ENCODE results near the gene MAGEF1. TPM values are rescaled to one million over a fixed set of nuclear protein-coding genes. Genes with fewer than 3 reads are reported as not detected.
A peak's percentile ranks its signal among the peaks of the same experiment; 100 is the strongest.

Gene MAGEF1
- total RNA-seq, 4 donors from 2014 or later, result 4.2 to 22.5 (median 16.0) TPM

GRCh38 chr3:184728010-184728527, 16.2 kb upstream of the MAGEF1 start:
- 66 to 75% methylated on average over 6 of the region's 6 CpGs for WGBS, 2 donors (ENCODE audit: low coverage in 1 of 2)
- H3K4me3 ChIP-seq, result no peak overlapping the region
- in situ Hi-C loops (cut with MboI; ENCODE audit: low pct_ligation_motif_present in 1 of 4, low pct_unique_long_range_greater_than_20kb in 1 of 4, low sequenced_read_pairs in 3 of 4), result no loop called here
- TF ChIP-seq EP300 (IDR thresholded peaks at IDR 0.05; ENCODE audit: low read depth) (no peak), POLR2A (IDR thresholded peaks at IDR 0.05) (no peak), POLR2AphosphoS5 (IDR thresholded peaks at IDR 0.05) (no peak), CTCF (IDR thresholded peaks at IDR 0.05) (no peak)
- no peak overlapping the region for H3K27ac ChIP-seq
- no peaks in the 10 kb centered on the region for H3K4me1 ChIP-seq
- H3K9me3 ChIP-seq, result no peaks in the 10 kb centered on the region
- intact Hi-C loops (cut with DNase I; ENCODE audit: low total_unique reads), result loop anchor here (2.0 to 5.0 kb wide), 2 partner anchors 31 to 49 kb away; no protein-coding TSS in a partner anchor
- H3K36me3 ChIP-seq, result no peaks in the 10 kb centered on the region
- no peaks in the 10 kb centered on the region for H3K27me3 ChIP-seq
- DNase-seq, result no peak

DNA sequence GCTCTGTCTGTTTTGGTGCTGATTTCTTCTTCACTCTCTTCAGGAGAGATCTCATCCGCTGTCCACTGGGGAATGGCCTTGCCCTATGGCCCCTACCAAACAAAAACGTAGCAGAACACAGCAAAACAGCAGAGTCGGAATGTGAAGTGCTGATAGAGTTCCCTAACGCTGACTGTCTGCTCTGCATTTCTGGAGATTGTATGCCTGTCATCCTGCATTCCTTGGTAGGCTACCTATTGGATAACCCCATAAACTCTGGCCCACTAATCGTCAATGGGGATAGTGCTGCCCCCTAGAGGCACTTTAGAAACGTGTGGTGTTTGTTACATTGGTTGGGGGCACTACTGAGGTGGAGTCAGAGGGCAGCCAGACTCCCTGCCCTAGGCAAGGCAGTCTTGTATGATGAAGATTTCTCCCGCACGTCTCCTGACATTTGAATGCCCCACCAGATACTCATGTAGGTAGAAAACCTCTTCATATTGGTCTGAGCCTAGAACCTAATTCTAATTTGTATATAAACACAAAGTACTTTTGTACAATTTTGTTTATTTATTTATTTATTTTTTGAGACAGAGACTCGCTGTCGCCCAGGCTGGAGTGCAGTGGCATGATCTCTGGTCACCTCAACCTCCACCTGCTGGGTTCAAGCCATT, 15.6 kb upstream of the MAGEF1 start:
- Histone ChIP-seq H3K36me3 (no peaks in the 10 kb centered on the region), H3K27ac (no peak overlapping the region), H3K9me3 (no peaks in the 10 kb centered on the region), H3K27me3 (no peaks in the 10 kb centered on the region), H3K4me3 (no peak overlapping the region), H3K4me1 (no peaks in the 10 kb centered on the region)
- intact Hi-C loops (cut with DNase I; ENCODE audit: low total_unique reads) (loop anchor here (1.0 to 5.0 kb wide), 3 partner anchors 31 to 166 kb away; partner anchors contain the start of gene EPHB3), in situ Hi-C loops (cut with MboI; ENCODE audit: low pct_ligation_motif_present in 1 of 4, low pct_unique_long_range_greater_than_20kb in 1 of 4, low sequenced_read_pairs in 3 of 4) (no loop called here)
- TF ChIP-seq CTCF (IDR thresholded peaks at IDR 0.05) (peak; percentile 68 to 74 (median 72)), POLR2A (IDR thresholded peaks at IDR 0.05) (no peak), EP300 (IDR thresholded peaks at IDR 0.05; ENCODE audit: low read depth) (no peak), POLR2AphosphoS5 (IDR thresholded peaks at IDR 0.05) (no peak)
- DNase-seq, result peak; percentile 65
- 35 to 38% methylated on average over 6 to 10 of the region's 10 CpGs for WGBS, 2 donors (ENCODE audit: low coverage in 1 of 2)

- H3K27me3 ChIP-seq, result no peaks in the 10 kb centered on the region
- intact Hi-C loops (cut with DNase I; ENCODE audit: low total_unique reads), result loop anchor here (5.0 kb wide), 1 partner anchor 51 kb away; no protein-coding TSS in a partner anchor
- no peaks in the 10 kb centered on the region for H3K36me3 ChIP-seq
- TF ChIP-seq POLR2AphosphoS5 (IDR thresholded peaks at IDR 0.05) (no peak), EP300 (IDR thresholded peaks at IDR 0.05; ENCODE audit: low read depth) (no peak), CTCF (IDR thresholded peaks at IDR 0.05) (no peak), POLR2A (IDR thresholded peaks at IDR 0.05) (no peak)
- DNase-seq, result no peak
- H3K27ac ChIP-seq, result no peak overlapping the region
- no peak overlapping the region for H3K4me3 ChIP-seq
- 0 to 73% methylated on average over 1 to 4 of the region's 4 CpGs for WGBS, 2 donors (ENCODE audit: low coverage in 1 of 2)
- no peaks in the 10 kb centered on the region for H3K9me3 ChIP-seq
- H3K4me1 ChIP-seq, result no peaks in the 10 kb centered on the region
- in situ Hi-C loops (cut with MboI; ENCODE audit: low pct_ligation_motif_present in 1 of 4, low pct_unique_long_range_greater_than_20kb in 1 of 4, low sequenced_read_pairs in 3 of 4), result no loop called here
These were observed 14.6 kb upstream of the MAGEF1 start for GRCh38 chr3:184726497-184726896.

DNA sequence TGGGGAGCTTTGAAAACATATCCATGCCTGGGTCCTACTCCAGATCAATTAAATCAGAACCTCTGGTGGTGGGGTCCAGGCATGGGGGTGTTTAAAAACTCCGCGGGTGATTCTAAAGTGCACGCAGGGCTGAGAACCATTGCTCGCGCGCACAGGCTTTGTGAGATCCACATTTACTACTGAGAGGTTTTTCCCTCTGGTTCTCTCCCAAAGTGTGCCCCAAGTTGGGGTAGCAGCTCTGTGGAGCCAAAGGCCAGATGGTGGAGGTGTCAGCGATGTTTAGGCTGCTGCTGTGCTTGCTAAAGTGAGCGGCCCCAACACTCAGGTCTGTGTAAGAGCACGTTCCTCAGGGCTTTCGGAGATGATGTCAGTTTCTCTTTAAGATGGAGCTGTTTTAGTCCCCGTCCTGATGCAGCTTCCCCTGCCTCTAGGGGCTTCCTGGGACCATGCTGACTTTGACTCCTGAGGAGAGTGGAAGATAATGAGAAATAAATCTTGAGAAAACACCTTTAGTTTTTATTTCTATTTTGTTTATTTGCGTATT, 13.4 kb upstream of the MAGEF1 start:
- 87 to 91% methylated on average over 5 to 12 of the region's 12 CpGs for WGBS, 2 donors (ENCODE audit: low coverage in 1 of 2)

More for the DNA sequence above, 13.4 kb upstream of the MAGEF1 start:
- Histone ChIP-seq H3K4me1 (no peaks in the 10 kb centered on the region), H3K9me3 (no peaks in the 10 kb centered on the region), H3K27me3 (no peaks in the 10 kb centered on the region), H3K36me3 (no peaks in the 10 kb centered on the region), H3K27ac (no peak overlapping the region), H3K4me3 (no peak overlapping the region)
- in situ Hi-C loops (cut with MboI; ENCODE audit: low pct_ligation_motif_present in 1 of 4, low pct_unique_long_range_greater_than_20kb in 1 of 4, low sequenced_read_pairs in 3 of 4) (no loop called here), intact Hi-C loops (cut with DNase I; ENCODE audit: low total_unique reads) (loop anchor here (5.0 kb wide), 1 partner anchor 52 kb away; no protein-coding TSS in a partner anchor)
- DNase-seq, result no peak
- no peak for TF ChIP-seq EP300 (IDR thresholded peaks at IDR 0.05; ENCODE audit: low read depth)
- no peak for TF ChIP-seq POLR2A (IDR thresholded peaks at IDR 0.05)
- no peak for TF ChIP-seq CTCF (IDR thresholded peaks at IDR 0.05)

Data from transverse colon (tissue), 4 donors.